PC-9 (cell line): ENCODE data around the gene UQCR10.

Experiments used
- EZH2 ChIP-seq: fragments of 200-600 bp; sonication (generic); IDR thresholded peaks from 2 replicates; pipeline ENCODE4 v1.8.0; 2017; ENCODE audit warnings: antibody characterized with exemption, low read depth
- TF ChIP-seq, protein P1 (sequence below): fragments of 200-600 bp; sonication (generic); conservative IDR thresholded peaks from 2 replicates; pipeline ENCODE4 v1.6.1; 2017; ENCODE audit warnings: mixed run types, antibody characterized with exemption, mild to moderate bottlenecking, moderate library complexity

DNA sequence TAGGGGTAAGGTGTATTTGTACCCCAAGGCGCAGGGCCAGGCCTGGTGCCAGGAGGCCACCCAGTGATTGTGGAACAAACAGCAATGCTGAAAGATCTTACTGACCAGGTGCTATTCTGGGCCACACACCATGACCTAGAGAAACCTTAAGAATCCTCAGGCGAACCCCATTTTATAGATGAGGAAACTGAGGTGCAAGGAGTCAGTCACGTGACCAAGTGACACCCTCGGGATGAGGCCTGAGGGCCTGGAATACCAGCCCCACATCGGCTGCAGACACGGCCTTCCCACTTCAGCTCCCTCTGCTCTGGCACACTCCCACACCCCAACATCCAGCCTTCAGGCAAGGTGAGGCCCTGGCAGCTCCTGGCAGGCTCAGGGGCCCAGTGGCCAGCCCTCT lies 34.3 kb upstream of the UQCR10 start:
- TF ChIP-seq, protein P1, sequence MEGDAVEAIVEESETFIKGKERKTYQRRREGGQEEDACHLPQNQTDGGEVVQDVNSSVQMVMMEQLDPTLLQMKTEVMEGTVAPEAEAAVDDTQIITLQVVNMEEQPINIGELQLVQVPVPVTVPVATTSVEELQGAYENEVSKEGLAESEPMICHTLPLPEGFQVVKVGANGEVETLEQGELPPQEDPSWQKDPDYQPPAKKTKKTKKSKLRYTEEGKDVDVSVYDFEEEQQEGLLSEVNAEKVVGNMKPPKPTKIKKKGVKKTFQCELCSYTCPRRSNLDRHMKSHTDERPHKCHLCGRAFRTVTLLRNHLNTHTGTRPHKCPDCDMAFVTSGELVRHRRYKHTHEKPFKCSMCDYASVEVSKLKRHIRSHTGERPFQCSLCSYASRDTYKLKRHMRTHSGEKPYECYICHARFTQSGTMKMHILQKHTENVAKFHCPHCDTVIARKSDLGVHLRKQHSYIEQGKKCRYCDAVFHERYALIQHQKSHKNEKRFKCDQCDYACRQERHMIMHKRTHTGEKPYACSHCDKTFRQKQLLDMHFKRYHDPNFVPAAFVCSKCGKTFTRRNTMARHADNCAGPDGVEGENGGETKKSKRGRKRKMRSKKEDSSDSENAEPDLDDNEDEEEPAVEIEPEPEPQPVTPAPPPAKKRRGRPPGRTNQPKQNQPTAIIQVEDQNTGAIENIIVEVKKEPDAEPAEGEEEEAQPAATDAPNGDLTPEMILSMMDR = no peak
- no peak for TF ChIP-seq EZH2
